HG03108 (cell line): Measurements from ENCODE around the gene KCNJ3.
"Not testable (repeated sequence)": the region's sequence is repeated elsewhere in the genome, so short reads cannot be mapped to it uniquely, and the experiment has no call there.

Source experiments
- ATAC-seq: cut with Tn5 transposase; IDR thresholded peaks from one replicate; pipeline ENCODE4 v1.9.1; 2021; ENCODE audit warnings: moderate library complexity; ENCODE audit not compliant: unreplicated experiment

KCNJ3 gene

DNA sequence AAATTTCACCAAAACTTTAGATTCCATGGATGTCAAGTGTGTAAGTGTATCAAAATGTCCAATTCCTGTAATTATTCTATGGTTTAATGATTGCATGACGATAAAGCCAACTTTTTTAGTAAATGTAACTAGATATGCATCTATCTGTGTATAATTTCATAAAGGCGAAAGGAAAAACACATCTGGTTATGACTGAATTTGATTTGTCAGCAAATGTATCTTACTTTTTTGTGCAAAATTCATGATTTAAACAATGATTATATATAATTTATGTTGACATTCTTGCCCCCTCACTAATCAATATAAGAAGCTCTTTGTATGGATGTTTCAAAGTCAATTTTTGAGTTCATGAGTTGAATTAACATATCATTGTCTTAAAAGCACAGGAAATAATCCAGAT is 138.5 kb downstream of the KCNJ3 start:
- no peak for ATAC-seq

GRCh38 chr2:154844513-154844912 is 146.0 kb downstream of the KCNJ3 start:
- no peak for ATAC-seq

GRCh38 chr2:154846842-154847241 is 148.3 kb downstream of the KCNJ3 start:
- ATAC-seq: no peak

DNA sequence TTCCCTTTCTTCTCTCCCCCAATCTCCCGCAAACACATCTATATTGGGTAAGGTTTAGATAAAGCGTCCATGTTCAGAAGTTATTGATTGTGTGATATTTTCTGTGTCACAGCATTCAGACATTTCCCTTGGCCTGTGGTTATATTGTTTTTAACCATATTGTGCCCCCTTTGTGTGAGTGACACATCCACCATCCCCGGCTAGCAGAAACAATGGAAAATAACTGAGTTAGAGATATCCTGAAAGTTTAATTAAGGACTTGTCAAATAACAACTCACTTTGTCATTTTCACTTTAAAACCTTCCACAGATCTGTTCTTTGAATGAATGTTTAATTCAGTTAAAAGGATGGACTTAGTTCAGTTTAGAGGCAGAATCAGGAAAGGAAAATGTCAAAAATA is 151.0 kb downstream of the KCNJ3 start:
- no peak for ATAC-seq

- no peak for ATAC-seq
These were observed 152.0 kb downstream of the KCNJ3 start for GRCh38 chr2:154850532-154850931.

DNA sequence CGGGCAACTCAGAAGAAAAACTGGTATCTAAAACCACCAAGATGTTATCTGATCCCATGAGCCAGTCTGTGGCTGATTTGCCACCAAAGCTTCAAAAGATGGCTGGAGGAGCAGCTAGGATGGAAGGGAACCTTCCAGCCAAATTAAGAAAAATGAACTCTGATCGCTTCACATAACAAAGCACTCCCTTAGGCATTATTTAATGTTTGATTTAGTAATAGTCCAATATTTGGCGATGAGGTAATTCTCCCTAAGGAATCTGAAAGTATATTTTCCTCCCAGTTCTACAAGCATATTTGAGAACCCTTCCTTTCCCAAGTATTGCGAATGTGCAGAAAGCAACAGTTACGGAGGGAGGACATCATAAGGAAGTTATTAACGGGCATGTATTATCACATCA is 156.6 kb downstream of the KCNJ3 start:
- ATAC-seq: no peak

DNA sequence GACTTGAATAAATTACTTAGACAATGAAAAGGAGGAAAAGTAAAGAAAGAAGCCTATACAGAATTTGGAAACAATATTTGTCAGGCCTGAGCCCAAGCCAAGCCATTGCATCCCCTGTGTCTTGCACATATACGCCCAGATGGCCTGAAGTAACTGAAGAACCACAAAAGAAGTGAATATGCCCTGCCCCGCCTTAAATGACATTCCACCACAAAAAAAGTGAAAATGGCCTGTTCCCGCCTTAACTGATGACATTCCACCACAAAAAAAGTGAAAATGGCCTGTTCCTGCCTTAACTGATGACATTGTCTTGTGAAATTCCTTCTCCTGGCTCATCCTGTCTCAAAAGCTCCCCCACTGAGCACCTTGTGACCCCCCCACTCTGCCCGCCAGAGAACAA is 168.7 kb downstream of the KCNJ3 start:
- not testable (repeated sequence) for ATAC-seq

GRCh38 chr2:154875999-154876398 is 177.5 kb downstream of the KCNJ3 start:
- no peak for ATAC-seq

GRCh38 chr2:154882725-154883124 is 184.2 kb downstream of the KCNJ3 start:
- ATAC-seq: no peak

- no peak for ATAC-seq
These were observed 187.8 kb downstream of the KCNJ3 start for GRCh38 chr2:154886316-154886715.

DNA sequence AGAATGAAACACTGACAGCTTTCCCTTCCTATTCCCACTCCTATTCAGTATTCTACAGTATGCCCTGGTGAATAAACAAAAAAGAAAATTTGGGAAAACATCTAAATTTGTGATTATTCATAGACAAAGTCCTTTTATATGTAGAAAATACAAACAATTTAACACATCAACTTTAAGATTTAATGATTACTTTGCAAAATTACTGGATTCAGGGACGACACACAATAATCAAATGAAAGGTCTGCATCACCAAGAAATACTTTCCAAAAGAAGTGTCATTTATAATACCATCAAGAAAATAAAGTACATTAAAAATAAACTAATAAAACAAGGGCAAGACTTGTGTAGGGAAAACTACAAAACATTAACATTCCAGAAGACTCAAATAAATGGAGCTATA is 199.8 kb downstream of the KCNJ3 start:
- ATAC-seq: no peak

DNA sequence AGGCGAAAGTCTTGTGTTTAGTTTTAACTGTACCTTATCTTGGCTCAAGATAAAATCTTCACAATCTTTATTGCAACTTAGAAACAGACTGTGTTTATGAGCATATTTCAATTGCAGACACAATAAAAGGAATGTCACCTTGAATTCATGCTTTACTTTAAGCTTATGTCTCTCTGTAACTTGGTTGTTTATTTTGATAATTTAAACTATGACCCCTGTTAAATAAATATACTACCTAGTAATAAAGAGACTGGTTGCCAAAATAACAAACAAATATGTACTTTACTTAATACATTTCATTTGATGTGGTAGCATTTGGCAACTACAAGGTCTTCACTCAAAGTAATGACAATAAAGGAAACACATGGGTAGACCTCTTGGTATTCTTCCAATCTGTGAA is 202.6 kb downstream of the KCNJ3 start:
- no peak for ATAC-seq
